Liver (tissue), 9 donors: ENCODE results near the gene CRACDL. TPM values are rescaled to one million over a fixed set of nuclear protein-coding genes. Genes with fewer than 3 reads are reported as not detected.

ENCODE experiments used
- DNase-seq: peaks from one replicate; pipeline ENCODE4 v3.0.0-alpha.2; 2017; ENCODE audit warnings: low spot score
- H3K27ac ChIP-seq, 2 donors: one replicate each; pipeline ENCODE4 v1.7.0; 2013; ENCODE audit warnings: inconsistent platforms in 2 of 2, low read length in 2 of 2, control low read depth in 1 of 2, low read depth in 1 of 2, mild to moderate bottlenecking in 1 of 2
- H3K27me3 ChIP-seq, 4 donors: one replicate each; pipeline versions ENCODE4 v1.6.1 to v1.7.0; 2013; ENCODE audit warnings: low read length in 3 of 4, inconsistent platforms in 1 of 4, mild to moderate bottlenecking in 1 of 4, moderate library complexity in 1 of 4; ENCODE audit not compliant: control insufficient read depth in 4 of 4, insufficient read depth in 4 of 4
- H3K36me3 ChIP-seq, 4 donors: one replicate each; pipeline versions ENCODE4 v1.6.1 to v1.7.0; 2013; ENCODE audit warnings: low read length in 3 of 4, mild to moderate bottlenecking in 3 of 4, low read depth in 1 of 4, moderate library complexity in 1 of 4; ENCODE audit not compliant: control insufficient read depth in 4 of 4, insufficient read depth in 3 of 4
- H3K4me1 ChIP-seq, 4 donors: one replicate each; pipeline versions ENCODE4 v1.6.1 to v1.7.0; 2013; ENCODE audit warnings: low read length in 3 of 4, mild to moderate bottlenecking in 3 of 4, moderate library complexity in 1 of 4; ENCODE audit not compliant: control insufficient read depth in 4 of 4, insufficient read depth in 4 of 4
- H3K4me3 ChIP-seq, 3 donors: one replicate each; pipeline versions ENCODE4 v1.6.1 to v1.7.0; 2013; ENCODE audit warnings: low read length in 3 of 3, control low read depth in 1 of 3, low read depth in 1 of 3, mild to moderate bottlenecking in 1 of 3
- H3K9ac ChIP-seq, 2 donors: one replicate each; pipeline ENCODE4 v1.7.0; 2013; ENCODE audit warnings: low read length in 2 of 2, mild to moderate bottlenecking in 2 of 2, moderate library complexity in 2 of 2, control low read depth in 1 of 2, low read depth in 1 of 2
- H3K9me3 ChIP-seq, 4 donors: one replicate each; pipeline versions ENCODE4 v1.6.1 to v1.7.0; 2013; ENCODE audit warnings: low read length in 3 of 4; ENCODE audit not compliant: control insufficient read depth in 4 of 4
- ATF3 ChIP-seq: IDR thresholded peaks from 2 replicates; pipeline ENCODE4 v1.6.1; 2016; ENCODE audit warnings: antibody characterized with exemption
- CTCF ChIP-seq: fragments of 150-350 bp; IDR thresholded peaks from 2 replicates; pipeline ENCODE4 v1.5.1; 2017; ENCODE audit warnings: improper control_type of control experiment, low read depth, low read length; ENCODE audit not compliant: missing input control
- EGR1 ChIP-seq, 2 donors: IDR thresholded peaks; 2 replicates each; pipeline ENCODE4 v1.6.1; 2016 to 2018; ENCODE audit warnings: antibody characterized with exemption in 2 of 2, low read depth in 2 of 2
- FOXA1 ChIP-seq: IDR thresholded peaks from 2 replicates; pipeline ENCODE4 v1.6.1; 2016; ENCODE audit warnings: antibody characterized with exemption
- FOXA2 ChIP-seq: IDR thresholded peaks from 2 replicates; pipeline ENCODE4 v1.6.1; 2016; ENCODE audit warnings: antibody characterized with exemption
- GABPA ChIP-seq, 2 donors: IDR thresholded peaks in 1 of 2; conservative IDR thresholded peaks in 1 of 2; 2 replicates each; pipeline ENCODE4 v1.6.1; 2016; ENCODE audit warnings: antibody characterized with exemption in 2 of 2, mild to moderate bottlenecking in 1 of 2, moderate library complexity in 1 of 2
- HNF4G ChIP-seq: IDR thresholded peaks from 2 replicates; pipeline ENCODE4 v1.6.1; 2016; ENCODE audit warnings: antibody characterized with exemption
- JUND ChIP-seq, 2 donors: IDR thresholded peaks; 2 replicates each; pipeline ENCODE4 v1.6.1; 2016; ENCODE audit warnings: antibody characterized with exemption in 2 of 2
- MAX ChIP-seq: IDR thresholded peaks from 2 replicates; pipeline ENCODE4 v1.6.1; 2016; ENCODE audit warnings: antibody characterized with exemption
- NR2F2 ChIP-seq: IDR thresholded peaks from 2 replicates; pipeline ENCODE4 v1.6.1; 2016; ENCODE audit warnings: antibody characterized with exemption
- REST ChIP-seq: IDR thresholded peaks from 2 replicates; pipeline ENCODE4 v1.6.1; 2016; ENCODE audit warnings: antibody characterized with exemption, mild to moderate bottlenecking
- RXRA ChIP-seq, 2 donors: IDR thresholded peaks; 2 replicates each; pipeline ENCODE4 v1.6.1; 2017 to 2018; ENCODE audit warnings: antibody characterized with exemption in 2 of 2, mild to moderate bottlenecking in 1 of 2
- SP1 ChIP-seq: IDR thresholded peaks from 2 replicates; pipeline ENCODE4 v1.6.1; 2018; ENCODE audit warnings: antibody characterized with exemption, mild to moderate bottlenecking
- TAF1 ChIP-seq: conservative IDR thresholded peaks from 2 replicates; pipeline ENCODE4 v1.6.1; 2016; ENCODE audit warnings: antibody characterized with exemption, mild to moderate bottlenecking
- YY1 ChIP-seq: IDR thresholded peaks from 2 replicates; pipeline ENCODE4 v1.6.1; 2016; ENCODE audit warnings: antibody characterized with exemption, mild to moderate bottlenecking
- ZBTB33 ChIP-seq: IDR thresholded peaks from 2 replicates; pipeline ENCODE4 v1.6.1; 2016; ENCODE audit warnings: antibody characterized with exemption
- WGBS: extraction: QIAGEN DNeasy Blood & Tissue Kit; methylation state at CpG from one replicate; pipeline ENCODE4 v1.1.7; 2013; 5-methylcytosine and 5-hydroxymethylcytosine counted together
- polyA plus RNA-seq, 2 donors: library from polyadenylated mRNA; stranded (reverse) in 1 of 2; unstranded in 1 of 2; fragments of 200-250 nt in 1 of 2; fragments of >200 nt in 1 of 2; fragmentation: Nextera tagmentation in 1 of 2; extraction: Ambion mirVana in 1 of 2; gene quantifications; one replicate each; pipeline versions ENCODE4 v1.2.1 to v1.2.3, GENCODE V29; 2013 to 2015
- total RNA-seq, 2 donors: library from RNA; depleted of rRNA; stranded (reverse); fragments of >200 nt; gene quantifications; one replicate each; pipeline ENCODE4 v1.2.3, GENCODE V29; 2014
- donor health status: healthy.
- donor health status: healthy.
- donor health status: healthy.
- donor health status: healthy.
- donor health status: healthy.

Gene CRACDL
- total and polyA plus RNA-seq, 4 donors: 0.13 to 0.46 (median 0.29) TPM

- Histone ChIP-seq H3K4me1 (peaks cover 6 to 24% (median 13%) of the 10 kb centered on the region in 4 donors), H3K9me3 (peaks cover 0 to 3% (median 0%) of the 10 kb centered on the region in 4 donors), H3K9ac (no peak overlapping the region), H3K27ac (no peak overlapping the region), H3K4me3 (no peak overlapping the region), H3K36me3 (no peaks in the 10 kb centered on the region), H3K27me3 (peaks cover 0 to 4% (median 2%) of the 10 kb centered on the region in 4 donors)
- WGBS: 93% methylated on average over 8 of the region's 8 CpGs
- DNase-seq: no peak
- TF ChIP-seq MAX: no peak
- no peak for TF ChIP-seq ATF3
- TF ChIP-seq ZBTB33: no peak
- TF ChIP-seq GABPA (IDR thresholded peaks at IDR 0.05 in 1 of 2, conservative IDR thresholded peaks at IDR 0.05 in 1 of 2): no peak
These were observed 3.9 kb downstream of the CRACDL start for GRCh38 chr2:98932164-98932563.

- WGBS: 63% methylated on average over 3 of the region's 3 CpGs
- Histone ChIP-seq H3K27ac (no peak overlapping the region), H3K4me1 (peaks cover 6 to 19% (median 9%) of the 10 kb centered on the region in 4 donors), H3K27me3 (peaks cover 0 to 4% (median 2%) of the 10 kb centered on the region in 4 donors), H3K36me3 (no peaks in the 10 kb centered on the region), H3K9me3 (peaks cover 0 to 3% (median 0%) of the 10 kb centered on the region in 4 donors), H3K9ac (no peak overlapping the region), H3K4me3 (no peak overlapping the region)
- no peak for DNase-seq
- TF ChIP-seq REST (no peak), JUND (IDR thresholded peaks at IDR 0.05) (no peak), YY1 (no peak), GABPA (IDR thresholded peaks at IDR 0.05 in 1 of 2, conservative IDR thresholded peaks at IDR 0.05 in 1 of 2) (no peak), TAF1 (no peak), ZBTB33 (no peak), ATF3 (no peak), FOXA1 (no peak), NR2F2 (no peak), CTCF (no peak), RXRA (IDR thresholded peaks at IDR 0.05) (no peak), EGR1 (IDR thresholded peaks at IDR 0.05; ENCODE audit: low read depth in 2 of 2) (no peak), SP1 (no peak), MAX (no peak), FOXA2 (no peak), HNF4G (no peak)
These were observed 4.4 kb downstream of the CRACDL start for GRCh38 chr2:98931596-98931995.
